GM12891 (cell line): Measurements from ENCODE around the gene C1QTNF7.

Source experiments
- DNase-seq: peaks from one replicate; pipeline ENCODE4 v3.0.0; 2011; ENCODE audit warnings: low spot score; ENCODE audit not compliant: insufficient read length
- FAIRE-seq: peaks from 2 replicates; lab custom pipeline; 2011; peaks lifted over from hg19 to GRCh38; lab: Jason Lieb, UNC
- PAX5 ChIP-seq: IDR thresholded peaks from 2 replicates; pipeline ENCODE4 v1.6.1; 2011; ENCODE audit warnings: low read length, moderate library complexity, mild to moderate bottlenecking; ENCODE audit not compliant: insufficient read depth, severe bottlenecking
- POLR2A ChIP-seq: IDR thresholded peaks from 2 replicates; pipeline ENCODE4 v1.6.1; 2011; ENCODE audit warnings: low read depth, low read length, control low read depth
- POLR2AphosphoS5 ChIP-seq: IDR thresholded peaks from 2 replicates; pipeline ENCODE4 v1.6.1; 2011; ENCODE audit warnings: low read depth, low read length, control low read depth
- POU2F2 ChIP-seq: IDR thresholded peaks from 2 replicates; pipeline ENCODE4 v1.6.1; 2011; ENCODE audit warnings: low read depth, mild to moderate bottlenecking, control low read depth, low read length, moderate library complexity
- SPI1 ChIP-seq: IDR thresholded peaks from 2 replicates; pipeline ENCODE4 v1.6.1; 2011; ENCODE audit warnings: low read depth, low read length, control low read depth
- TAF1 ChIP-seq: IDR thresholded peaks from 2 replicates; pipeline ENCODE4 v1.6.1; 2011; ENCODE audit warnings: low read depth, low read length, control low read depth

Gene C1QTNF7

DNA sequence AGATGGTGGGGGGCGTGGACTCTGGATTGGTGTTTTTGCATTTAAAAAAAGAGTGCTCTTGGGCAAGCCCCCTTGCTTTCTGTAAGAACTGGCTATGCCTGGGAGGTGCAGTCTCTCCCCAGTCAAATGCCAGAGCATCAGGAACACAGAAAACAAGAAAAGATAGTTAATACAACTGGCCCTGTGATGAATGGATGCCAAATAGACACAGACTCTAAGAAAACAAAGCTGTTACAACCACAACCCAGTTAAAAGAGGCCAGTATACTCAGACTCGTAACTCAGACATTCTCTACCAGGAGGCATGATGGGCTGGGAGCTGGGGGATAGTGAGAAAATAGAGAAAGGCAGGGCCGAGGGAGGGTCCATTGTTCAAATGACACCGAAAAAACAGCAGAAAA lies 32.5 kb upstream of the C1QTNF7 start:
- TF ChIP-seq POLR2AphosphoS5: no peak
- TF ChIP-seq POLR2A: no peak
- no peak for TF ChIP-seq TAF1
- no peak for TF ChIP-seq POU2F2
- no peak for TF ChIP-seq SPI1
- FAIRE-seq (no peak), DNase-seq (no peak)

DNA sequence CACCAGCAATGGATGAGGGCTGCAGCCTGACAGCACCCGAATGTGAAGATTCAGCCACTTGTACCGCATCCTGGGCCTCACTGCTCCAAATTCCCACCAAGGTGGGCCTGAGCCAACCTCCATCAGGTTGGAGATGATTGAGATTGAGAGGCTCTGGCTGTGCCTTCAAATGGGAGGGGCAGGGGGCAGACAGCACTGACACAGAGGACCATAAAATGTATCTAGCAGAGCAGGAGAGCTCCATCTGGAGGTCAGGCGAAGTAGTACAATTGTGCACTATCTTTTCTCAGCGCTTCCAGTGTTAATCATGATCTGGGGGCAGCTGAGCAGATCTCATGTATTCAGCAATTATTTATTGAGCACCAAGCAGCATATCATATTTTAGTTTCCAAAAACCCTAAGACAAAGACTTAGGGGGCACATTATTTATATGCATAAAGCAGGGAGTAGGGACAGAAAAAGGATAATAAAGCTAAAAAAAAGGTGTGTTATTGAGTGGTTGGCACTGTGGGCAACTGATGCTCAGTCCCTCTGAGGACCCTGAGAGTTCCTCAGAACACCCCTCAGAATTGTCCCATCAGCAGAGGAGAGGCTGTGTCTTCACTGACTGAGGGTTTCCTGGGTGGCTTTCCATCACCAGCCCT lies 31.6 kb upstream of the C1QTNF7 start:
- FAIRE-seq (peak; percentile 72), DNase-seq (peak; percentile 21)

DNA sequence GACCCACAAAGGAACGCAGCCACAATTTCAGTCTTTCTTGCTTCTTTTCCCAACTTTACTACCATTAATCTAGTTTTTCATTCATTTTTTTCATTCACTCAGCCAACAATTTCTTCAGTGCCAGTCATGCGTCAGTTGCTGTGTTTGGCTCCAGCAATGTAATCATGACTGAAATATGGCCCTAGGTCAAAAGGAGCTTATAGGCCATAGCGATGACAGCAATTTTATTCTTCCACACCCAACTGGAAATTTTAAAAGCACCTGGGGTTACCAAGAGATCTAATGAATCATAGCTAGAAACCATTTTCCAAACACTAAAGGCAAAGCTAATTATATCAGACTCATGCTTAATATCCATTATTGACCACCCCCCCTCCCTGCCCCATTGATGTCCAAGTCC lies 29.8 kb upstream of the C1QTNF7 start:
- FAIRE-seq (no peak), DNase-seq (no peak)
- TF ChIP-seq POLR2A: no peak
- no peak for TF ChIP-seq POU2F2
- TF ChIP-seq PAX5: no peak
- TF ChIP-seq SPI1: no peak
- TF ChIP-seq POLR2AphosphoS5: no peak
- TF ChIP-seq TAF1: no peak

More for the DNA sequence above, 31.6 kb upstream of the C1QTNF7 start:
- TF ChIP-seq POLR2A: no peak
- TF ChIP-seq TAF1: no peak
- no peak for TF ChIP-seq POLR2AphosphoS5
- TF ChIP-seq SPI1: no peak
- TF ChIP-seq PAX5: no peak
- TF ChIP-seq POU2F2: no peak

GRCh38 chr4:15398732-15399131 lies 29.1 kb upstream of the C1QTNF7 start:
- TF ChIP-seq TAF1 (no peak), SPI1 (no peak), POU2F2 (no peak), POLR2A (no peak), POLR2AphosphoS5 (no peak), PAX5 (no peak)
- FAIRE-seq: no peak
- no peak for DNase-seq

DNA sequence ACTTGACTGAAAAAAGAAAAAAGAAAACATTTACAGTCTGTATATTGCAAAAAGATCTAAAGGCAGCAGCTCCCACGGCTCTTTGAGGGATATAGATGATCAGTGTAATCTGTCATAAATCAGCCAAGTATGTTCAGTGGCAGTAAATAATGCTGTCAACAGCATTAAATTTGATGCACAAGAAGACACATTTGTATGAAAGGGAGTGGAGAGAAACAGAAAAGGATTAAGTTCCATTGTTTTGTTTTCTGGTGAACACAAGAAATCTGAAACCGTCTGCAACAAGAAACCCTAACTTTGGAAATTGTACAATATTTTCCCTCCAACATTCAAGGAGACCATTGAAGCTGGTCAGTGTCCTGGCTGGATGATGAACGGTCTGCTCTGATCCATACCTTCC lies 27.6 kb upstream of the C1QTNF7 start:
- no peak for DNase-seq
- no peak for TF ChIP-seq TAF1
- no peak for TF ChIP-seq POLR2A
- TF ChIP-seq POU2F2: no peak
- no peak for TF ChIP-seq POLR2AphosphoS5
- no peak for TF ChIP-seq SPI1
- TF ChIP-seq PAX5: no peak
- no peak for FAIRE-seq

- TF ChIP-seq SPI1 (no peak), PAX5 (no peak), POLR2A (no peak), POLR2AphosphoS5 (no peak), POU2F2 (no peak), TAF1 (no peak)
- FAIRE-seq (peak; percentile 35), DNase-seq (no peak)
These were observed 26.7 kb upstream of the C1QTNF7 start for GRCh38 chr4:15400981-15401671.

DNA sequence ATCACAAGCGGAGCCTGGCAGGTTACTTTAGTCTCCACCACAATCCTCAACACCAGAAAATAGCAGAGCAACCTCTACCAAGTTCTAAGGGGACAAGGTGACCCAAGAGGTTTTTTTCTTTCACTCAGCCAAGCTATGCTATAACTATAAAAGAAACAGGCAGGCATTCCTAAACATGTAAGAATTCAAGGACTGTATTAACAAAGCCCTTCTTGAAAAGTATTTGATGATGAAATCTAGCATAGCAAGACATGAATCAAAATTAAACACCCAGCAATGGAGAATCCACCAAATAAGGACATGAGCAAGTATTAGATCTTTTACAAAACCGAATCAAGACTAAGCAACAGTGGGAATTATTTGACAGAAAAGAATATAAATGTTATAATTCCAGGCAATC lies 25.7 kb upstream of the C1QTNF7 start:
- FAIRE-seq (no peak), DNase-seq (no peak)
- TF ChIP-seq POLR2AphosphoS5 (no peak), PAX5 (no peak), POLR2A (no peak), TAF1 (no peak), SPI1 (no peak)

GRCh38 chr4:15402974-15403373 lies 24.9 kb upstream of the C1QTNF7 start:
- FAIRE-seq (no peak), DNase-seq (no peak)
- no peak for TF ChIP-seq TAF1

GRCh38 chr4:15405018-15405417 lies 22.8 kb upstream of the C1QTNF7 start:
- TF ChIP-seq PAX5 (no peak), TAF1 (no peak), SPI1 (no peak)
- DNase-seq (no peak), FAIRE-seq (no peak)

GRCh38 chr4:15410750-15411149 lies 17.1 kb upstream of the C1QTNF7 start:
- DNase-seq (no peak), FAIRE-seq (no peak)
- no peak for TF ChIP-seq POLR2AphosphoS5
- no peak for TF ChIP-seq PAX5
- no peak for TF ChIP-seq TAF1
- TF ChIP-seq SPI1: no peak
- TF ChIP-seq POU2F2: no peak
- no peak for TF ChIP-seq POLR2A
